Measurements from ENCODE around the gene ADRM1.

The ADRM1 gene

DNA sequence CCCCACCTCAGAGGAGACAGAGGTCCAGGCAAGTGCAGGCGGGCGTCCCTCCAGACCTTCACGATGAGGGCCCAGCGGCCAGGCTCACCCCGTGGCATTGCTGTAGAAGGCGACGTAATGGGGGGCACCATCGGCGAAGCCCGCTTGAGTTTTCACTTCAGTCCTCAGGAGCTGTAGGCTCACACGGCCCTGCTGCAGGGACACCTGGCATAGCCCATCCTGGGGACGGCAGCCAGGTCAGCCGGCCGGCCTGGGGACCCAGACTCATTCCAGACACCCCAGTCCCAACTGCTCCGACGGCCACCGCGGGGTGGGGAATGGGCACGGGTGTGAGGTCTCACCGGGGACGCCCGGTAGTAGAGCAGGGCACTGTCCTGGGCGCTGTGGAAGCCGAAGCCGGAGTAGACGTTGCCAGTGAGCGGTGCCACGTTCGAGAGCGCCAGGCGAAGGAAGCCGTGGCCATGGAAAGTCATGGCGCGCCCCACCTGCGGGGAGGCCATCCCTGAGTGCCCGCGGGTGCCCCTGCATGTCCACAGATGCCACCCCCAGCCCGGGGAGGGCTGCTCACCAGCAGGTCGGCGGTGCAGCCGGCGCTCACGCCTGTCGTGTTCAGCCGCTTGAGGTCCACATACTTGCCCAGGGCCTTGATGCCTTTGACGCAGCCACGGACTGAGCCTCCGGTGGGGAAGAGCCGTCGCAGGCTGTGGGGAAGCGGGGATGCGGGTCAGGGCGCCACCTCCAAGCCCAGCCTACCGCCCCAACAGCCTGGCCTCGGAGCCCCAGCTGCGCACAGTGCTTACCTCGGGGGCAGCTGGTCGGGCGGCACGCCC lies 9.2 kb downstream of the ADRM1 start:
- no peak for DNase-seq

DNA sequence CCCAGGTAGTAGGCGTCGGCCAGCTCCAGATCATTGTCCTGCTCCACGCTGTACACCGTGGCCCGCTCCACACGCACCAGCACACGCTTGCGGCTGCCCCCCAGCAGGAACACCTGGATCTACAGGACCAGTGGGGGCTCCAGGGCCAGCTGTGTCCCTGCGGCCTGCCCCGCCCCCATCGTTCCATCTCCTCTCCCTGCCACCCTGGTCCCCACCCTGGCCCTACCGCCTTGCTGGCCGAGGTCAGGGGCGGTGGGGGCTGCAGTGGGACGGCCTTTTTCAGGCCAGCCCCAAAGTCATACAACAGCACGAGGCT lies 9.8 kb downstream of the ADRM1 start:
- DNase-seq = no peak

DNA sequence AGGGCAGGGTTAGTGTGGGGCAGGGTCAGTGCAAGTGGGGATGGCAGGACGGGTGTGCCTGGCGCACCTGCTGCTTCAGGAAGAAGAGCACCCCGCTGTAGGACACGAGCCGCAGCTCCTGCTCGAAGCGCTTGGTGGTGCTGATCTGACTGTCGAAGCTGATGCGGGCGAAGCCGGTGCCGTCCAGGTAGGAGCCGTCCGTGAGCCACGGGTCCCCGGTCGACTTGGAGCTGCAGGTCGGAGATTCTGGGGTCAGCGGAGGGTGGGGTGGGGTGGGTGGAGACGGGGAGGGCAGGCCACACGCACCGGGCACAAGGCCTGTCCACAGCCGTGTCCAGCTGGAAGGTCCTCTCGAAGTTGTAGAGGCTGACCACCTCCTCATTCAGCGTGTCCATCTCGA lies 10.2 kb downstream of the ADRM1 start:
- no peak for DNase-seq

DNA sequence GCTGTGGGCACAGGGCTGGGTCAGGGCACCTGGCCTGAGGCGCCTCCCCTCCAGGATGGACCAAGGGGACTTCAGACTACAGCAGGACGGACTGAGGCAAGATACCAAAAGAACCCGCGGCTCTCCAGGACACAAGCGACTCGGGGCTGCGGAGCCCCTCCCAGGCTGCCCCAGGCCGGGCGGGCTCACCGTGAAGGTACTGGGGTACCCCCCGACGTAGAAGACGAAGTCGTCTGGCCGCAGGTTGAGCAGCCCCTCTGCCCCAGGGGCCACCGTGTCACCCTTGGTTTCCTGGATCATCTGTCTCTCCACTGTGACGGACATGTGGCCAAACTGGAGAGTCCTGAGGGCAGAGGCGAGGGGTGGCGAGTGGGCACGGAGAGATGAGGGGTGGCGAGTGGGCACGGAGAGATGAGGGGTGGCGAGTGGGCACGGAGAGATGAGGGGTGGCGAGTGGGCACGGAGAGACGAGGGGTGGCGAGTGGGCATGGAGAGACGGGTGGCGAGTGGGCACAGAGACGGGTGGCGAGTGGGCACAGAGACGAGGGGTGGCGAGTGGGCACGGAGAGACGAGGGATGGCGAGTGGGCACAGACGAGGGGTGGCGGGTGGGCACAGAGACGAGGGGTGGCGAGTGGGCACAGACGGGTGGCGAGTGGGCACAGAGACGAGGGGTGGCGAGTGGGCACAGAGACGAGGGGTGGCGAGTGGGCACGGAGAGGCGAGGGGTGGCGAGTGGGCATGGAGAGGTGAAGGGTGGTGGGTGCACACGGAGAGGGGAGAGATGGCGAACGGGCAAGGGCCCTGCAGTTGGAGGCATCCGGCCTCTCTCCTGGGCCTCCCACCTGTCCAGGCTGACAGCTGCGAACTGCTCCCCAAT lies 10.9 kb downstream of the ADRM1 start:
- no peak for DNase-seq

DNA sequence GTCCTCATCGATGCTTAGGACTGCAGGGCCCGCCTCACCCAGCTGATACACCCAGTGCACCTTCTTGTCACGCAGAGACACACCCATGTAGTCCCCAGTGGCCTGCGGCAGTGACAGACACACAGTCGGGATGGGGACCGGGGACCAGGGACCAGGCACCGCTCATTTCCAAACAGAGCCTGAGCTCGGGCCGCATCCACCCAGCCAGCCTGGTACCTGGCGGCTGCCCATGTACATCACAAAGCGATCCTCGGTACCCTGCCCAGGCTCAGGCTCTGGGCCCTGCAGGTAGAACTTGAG lies 11.5 kb downstream of the ADRM1 start:
- DNase-seq = no peak

DNA sequence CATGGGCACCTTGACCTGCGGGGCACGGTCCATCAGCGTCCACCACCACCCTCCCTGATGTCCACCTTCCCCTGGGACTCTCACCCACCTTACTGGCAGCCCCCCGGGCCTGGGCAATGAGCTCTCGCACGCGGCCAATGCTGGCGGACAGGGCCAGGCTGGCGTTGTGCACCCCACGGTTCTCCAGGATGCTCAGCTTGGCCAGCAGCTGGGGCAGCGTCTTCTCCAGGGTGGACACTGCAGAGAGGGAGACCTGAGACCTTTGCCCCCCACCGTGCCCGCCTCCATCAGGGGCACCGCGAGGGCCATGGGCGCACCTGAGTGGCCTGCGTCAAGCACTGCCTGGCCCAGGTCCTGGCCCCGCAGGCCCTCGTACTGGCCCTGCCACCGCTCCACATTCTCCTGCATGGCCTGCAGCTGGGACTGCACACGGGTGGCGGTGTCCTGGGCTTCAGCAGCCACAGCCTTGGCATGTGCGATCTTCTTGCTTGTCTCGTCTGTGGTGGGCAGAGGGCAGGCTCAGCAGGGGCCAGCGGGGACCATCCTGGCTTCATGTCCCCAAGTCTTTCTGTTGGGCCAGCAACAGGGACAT lies 12.0 kb downstream of the ADRM1 start:
- no peak for DNase-seq

DNA sequence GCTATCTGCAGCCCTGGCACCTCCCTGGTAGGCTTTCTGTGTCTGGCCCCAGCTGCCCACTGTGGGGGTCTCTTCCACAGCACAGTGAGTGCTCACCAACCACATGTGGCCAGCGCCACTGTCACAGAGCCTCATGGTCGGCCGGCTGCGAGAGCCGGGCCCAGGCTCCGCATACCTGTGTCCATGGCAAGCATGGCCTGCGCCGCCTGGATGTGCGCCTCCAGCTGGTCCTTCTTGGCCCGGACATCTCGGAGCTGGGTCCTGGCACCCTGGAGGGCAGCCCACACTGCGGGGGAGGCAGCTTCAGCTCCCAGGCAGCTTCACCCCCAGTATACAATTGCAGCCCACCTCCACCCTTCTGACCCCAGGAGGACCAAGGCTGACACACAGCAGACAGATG lies 13.0 kb downstream of the ADRM1 start:
- DNase-seq = no peak

DNA sequence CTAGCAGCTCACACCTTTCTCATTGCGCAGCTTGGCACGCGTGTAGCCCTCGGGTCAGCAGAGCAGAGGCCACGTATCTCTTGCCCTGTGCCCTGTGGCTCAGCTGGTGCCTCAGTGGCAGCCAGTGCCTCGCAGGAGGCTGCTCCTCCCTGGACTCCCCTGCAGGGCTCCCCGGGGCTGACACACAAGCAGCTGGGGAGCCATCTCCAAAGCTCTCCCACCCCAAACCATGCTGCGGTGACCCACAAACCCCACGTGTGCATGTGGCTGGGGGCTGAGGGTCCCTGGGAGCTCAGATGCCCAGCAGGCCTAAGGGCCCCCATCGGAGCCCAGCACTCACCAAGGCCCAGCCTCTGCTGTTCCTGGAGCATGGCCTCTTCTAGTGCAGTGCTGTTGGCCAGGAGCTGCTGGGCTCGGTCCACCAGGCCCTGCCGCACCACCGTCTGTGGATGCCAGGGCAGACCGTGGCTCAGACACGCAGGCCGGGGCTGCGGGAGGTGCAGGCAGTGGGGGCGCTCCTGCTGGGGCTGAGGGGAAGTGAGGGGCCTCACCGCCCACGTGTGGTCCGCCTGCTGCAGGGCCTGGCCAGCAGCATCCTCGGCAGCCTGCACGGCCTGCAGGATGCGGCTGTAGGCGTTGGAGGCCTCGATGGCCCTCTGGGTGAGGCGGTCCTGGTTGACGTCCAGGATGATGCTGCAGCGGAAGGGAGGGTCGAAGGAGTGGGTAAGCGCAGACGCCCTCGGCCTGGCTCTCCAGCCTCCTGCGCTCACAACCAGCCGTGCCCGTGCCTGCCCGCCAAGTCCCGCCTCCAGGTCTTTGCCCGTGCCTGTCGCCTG lies 13.8 kb downstream of the ADRM1 start:
- no peak for DNase-seq

DNA sequence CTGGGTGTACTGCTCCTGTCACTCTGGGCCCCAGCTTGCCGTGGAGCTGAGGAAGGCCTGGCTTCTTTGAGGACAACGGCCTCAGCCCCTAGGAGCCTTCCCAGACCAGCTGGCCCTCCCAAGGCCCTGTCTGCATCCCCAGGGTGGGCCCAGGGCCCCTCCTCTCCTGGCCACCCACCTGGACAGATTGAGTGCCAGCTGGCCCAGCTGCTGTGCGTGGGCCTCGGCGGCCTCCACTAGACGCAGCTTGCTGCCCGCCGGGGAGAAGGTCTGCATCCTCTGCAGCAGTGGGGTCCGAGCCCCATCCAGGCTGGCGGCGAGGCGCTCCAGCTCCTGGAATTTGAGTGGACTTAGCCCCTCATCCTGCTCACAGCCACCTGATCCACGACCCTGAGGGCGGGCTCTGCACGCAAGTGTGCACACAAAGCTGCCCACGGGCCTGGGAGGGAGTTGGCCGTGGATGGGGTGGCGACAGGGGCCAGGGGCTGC lies 14.4 kb downstream of the ADRM1 start:
- no peak for DNase-seq

DNA sequence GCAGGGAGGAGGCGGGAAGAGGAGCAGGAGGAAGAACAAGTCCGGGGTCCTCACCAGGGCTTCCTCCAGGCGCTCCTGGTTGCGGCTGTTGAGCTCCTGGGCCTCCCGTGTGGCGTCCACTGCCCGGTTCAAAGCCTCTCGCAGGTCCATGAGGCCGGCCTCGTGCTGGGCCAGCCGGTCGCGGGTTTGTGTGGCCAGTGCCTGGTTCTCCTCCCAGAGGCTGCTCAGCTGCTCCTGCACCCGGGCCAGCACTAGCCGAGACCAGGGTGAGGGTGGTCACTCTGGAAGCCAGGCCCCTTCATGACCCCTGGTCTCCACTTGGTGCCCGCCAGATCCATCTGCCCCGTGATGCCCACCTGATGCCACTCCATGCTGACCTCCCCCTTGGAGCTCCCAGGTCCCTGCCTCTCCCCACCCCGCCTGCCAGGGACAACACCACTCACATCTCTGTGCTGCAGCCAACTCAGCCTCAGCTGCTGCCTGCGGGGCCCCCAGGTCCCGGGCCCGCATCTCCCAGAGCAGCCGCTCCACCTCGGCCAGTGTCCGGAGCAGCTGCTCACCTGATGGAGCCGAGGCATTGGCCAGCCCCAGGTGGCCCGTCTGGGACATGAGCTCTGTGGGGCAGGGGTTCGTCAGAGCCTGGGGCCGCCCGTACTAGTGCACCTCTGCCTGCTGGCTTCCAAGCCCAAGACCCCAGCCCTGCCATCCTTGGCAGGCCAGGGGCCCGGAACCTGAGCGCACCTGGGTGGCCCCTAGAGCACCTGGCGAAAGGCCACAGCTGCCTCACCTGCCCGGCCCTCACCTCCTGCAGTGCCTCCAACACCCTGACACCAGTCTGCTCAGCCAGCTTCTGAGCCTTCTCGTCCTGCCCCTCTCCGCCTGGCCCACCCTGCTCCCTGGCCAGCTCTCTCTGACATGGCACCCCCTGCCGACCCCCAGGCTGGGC lies 15.9 kb downstream of the ADRM1 start:
- DNase-seq = no peak

DNA sequence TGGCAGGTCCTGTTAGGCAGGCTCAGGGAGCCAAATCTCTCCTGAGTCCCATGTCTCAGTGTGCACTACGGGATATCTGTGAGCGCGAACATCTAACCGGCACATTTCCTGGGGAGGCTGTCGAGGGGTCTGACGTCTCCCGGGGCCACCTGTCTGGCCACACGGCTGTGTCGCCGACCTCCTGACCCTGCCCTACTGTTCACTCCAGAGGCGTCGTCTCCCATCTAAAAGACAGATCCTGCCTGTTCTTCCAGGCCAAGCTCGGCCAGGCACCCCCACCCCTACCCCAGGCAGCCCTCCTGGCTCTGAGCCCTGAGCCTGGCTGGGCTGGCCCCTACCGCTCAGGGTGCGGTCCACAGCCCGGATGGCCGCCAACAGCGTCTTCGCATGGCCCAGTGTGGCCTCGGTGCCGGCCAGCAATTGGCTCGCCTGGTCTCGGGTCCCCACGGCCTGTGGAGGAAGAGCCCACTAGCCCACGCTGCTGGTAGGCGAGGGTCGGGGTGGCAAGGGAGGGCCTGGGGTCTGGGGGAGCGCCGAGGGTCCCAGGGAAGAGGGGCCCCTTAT lies 16.6 kb downstream of the ADRM1 start:
- DNase-seq = no peak

DNA sequence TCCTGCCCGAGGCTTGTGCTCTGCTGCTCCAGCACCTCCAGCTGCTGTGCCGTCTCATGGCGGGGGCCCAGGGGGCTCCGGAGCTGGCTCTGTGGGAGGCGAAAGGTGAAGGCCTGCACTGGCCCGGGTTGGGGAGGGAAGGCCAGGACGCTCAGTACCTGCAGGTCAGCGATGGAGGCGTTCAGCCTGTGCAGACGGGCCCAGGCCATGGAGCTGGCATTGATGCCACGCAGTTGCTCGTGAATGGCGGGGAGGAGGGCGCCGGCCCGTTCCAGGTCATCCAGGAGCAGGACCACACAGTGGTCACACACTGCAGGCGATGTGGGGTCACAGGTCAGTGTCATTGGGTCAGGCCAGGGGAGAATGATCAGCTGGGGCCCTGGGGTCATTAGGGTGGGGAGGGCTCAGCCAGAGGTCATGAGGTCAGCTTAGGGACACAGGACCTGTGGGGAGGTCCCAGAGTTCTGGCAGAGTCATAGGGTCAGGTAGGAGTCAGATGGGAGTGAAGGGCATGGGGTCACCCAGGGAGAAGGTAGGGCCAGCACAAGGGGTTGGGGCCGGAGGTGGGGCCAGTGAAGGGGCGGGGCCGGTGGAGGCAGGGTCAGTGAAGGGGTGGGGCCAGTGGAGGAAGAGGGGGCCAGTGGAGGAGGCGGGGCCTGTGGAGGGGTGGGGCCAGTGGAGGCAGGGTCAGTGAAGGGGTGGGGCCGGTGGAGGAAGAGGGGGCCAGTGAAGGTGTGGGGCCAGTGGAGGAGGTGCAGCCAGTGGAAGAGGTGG lies 18.0 kb downstream of the ADRM1 start:
- DNase-seq = no peak

DNA sequence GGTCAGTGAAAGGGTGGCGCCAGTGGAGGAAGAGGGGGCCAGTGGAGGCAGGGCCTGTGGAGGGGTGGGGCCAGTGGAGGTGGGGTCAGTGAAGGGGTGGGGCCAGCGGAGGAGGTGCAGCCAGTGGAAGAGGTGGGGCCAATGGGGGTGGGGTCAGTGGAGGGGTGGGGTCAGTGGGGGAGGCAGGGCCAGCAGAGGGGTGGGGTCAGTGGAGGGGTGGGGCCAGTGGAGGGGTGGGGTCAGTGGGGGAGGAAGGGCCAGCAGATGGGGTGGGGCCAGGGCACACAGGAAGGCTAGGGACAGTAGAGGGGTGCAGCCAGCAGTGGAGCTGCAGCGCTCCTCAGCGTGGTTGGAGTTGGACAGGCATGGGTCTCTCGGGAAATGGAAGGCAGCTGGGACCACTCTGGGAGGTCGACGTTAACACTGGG lies 18.7 kb downstream of the ADRM1 start:
- DNase-seq = no peak

DNA sequence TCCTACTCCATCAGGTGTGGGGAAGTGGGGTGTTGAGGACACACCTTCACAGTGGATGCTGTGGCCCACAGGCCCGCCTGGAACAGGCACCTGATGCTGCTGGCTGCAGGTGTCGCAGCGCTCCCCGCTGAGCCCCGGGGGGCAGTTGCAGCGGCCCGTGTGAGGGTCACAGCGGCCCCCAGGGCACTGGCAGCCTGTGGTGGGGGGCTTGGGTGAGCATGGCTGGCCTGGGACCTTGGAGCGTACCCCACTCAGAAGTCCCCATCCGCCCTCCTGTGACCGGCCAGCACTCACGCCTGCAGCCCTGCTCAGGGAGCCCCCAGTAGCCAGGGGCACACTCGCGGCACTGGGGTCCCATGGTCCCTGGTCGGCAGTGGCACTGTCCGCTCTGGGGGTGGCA lies 19.2 kb downstream of the ADRM1 start:
- no peak for DNase-seq

DNA sequence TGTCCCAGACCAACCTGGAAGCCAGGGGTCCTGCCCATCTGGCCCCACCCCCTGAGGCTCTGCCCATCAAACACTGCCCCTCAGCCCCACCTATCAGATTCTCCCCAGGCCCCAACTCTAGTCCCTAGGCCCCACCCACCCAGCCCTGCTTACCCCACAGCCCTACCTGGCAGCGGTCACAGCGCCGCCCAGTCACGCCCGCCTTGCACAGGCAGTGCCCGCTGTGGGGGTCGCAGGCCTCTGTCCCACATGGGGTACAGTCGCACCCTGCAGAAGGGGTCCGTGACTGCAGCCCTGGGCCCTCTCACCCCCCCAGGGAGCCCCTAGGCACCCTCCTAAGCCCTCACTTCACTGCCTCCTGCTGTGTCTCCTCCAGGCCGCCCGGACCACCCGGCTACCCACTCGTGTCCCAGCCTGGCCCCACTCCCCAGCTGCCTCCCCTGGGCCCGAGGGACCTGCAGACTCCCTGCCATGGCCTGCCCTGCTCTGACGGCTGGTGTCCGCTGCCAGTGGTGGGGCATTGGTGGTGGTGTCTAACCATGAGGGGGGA lies 19.8 kb downstream of the ADRM1 start:
- DNase-seq = no peak

DNA sequence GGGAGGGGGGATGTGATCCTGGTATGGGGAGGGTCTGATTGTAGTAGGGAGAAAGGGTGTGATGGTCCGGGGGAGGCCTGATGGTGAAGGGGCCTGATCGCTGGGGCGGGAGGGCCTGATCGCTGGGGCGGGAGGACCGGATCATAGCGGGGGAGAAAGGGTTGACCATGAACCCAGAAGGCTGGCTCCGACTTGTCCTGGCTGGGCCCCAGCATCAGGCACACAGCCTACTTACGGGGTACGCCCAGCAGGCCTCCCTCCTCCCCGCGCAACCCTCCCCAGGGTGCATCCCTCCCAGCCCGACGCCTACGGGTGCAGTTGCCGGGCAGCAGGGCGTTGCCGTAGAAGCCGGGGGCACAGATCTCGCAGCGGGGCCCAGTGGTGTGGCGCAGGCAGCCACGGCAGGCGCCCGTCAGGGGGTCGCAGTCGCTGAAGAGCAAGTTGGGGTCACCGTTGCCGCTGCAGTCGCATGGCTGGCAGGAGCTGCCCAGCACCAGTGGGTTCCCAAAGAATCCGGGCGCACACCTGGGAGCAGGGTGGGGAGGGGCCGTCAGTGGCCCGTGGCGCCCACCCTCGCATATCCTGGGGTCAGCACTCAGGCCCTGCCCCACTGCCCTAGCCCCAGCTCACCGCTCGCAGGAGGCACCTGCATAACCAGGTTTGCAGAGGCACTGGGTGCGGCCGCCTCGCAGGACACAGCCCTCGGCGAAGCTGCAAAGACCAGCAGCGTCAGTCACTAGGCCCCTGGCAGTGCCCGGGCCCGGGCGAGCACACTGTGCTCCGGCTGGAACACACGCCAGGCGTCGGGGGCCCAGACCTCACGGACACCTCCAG lies 20.6 kb downstream of the ADRM1 start:
- DNase-seq = no peak

DNA sequence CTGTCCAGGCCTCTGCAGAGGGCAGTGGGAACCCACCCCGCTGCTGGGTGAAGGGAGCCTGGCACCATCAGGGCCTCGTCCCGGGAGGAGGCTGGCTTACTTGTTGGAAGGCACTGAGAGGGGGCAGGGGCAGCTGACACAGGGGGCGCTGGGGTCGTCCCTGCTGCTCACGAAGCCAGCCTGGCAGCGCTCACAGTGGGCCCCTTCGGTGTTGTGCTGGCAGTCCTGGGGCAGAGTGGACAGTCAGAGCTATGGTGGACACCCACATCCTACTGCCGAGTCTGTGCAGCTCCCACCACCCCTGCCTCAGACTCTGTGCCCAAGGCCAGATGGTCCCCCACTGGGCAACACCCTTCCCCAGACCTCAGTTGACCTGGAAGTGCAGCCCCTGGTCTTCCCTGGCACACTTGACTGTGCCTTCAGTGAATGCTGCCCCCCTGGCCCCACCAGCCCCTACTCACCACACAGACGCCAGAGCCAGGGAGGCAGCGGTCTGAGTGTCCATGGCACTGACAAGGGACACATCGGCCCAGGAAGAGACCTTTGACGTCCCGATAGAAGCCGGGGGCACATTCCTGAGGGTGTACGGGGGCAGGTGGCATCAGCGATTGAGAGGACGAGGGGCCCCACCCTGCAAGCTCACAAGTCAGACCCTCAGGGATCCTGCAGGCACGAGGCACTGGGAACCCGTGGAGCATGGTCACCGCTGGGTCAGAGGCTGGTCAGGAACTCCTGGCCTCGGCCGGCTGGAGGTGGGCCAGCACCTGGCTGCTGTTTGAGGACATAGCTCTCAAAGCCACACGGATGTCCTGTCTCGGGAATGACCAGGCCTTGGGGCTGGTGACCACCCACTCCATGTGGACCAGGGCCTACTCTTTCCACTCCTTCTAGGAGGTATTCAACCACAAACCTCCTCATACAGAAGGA lies 21.4 kb downstream of the ADRM1 start:
- DNase-seq = no peak

Data from stimulated activated CD4-positive, alpha-beta T cell treated with anti-CD3 and anti-CD28 coated beads, Interleukin-4, amount 100 ng/mL, for 4 hours (primary cell).